HEK293T (cell line): ENCODE results near the gene EMP1.

Source experiments
- ARNT ChIP-seq: fragments of 450-650 bp; IDR thresholded peaks from 2 replicates; pipeline ENCODE4 v1.6.1; 2017; ENCODE audit warnings: mild to moderate bottlenecking
- FOXM1 ChIP-seq: fragments of 450-650 bp; IDR thresholded peaks from 2 replicates; pipeline ENCODE4 v1.6.1; 2017; ENCODE audit warnings: mild to moderate bottlenecking, borderline replicate concordance
- L3MBTL2 ChIP-seq: fragments of 450-650 bp; conservative IDR thresholded peaks from 2 replicates; pipeline ENCODE4 v1.6.1; 2016; ENCODE audit warnings: mild to moderate bottlenecking
- NFRKB ChIP-seq: fragments of 450-650 bp; IDR thresholded peaks from 2 replicates; pipeline ENCODE4 v1.6.1; 2016; ENCODE audit warnings: mild to moderate bottlenecking, moderate library complexity
- SUZ12 ChIP-seq: fragments of 450-650 bp; IDR thresholded peaks from 2 replicates; pipeline ENCODE4 v1.6.1; 2016; ENCODE audit warnings: mild to moderate bottlenecking

- no peak for TF ChIP-seq ARNT
- no peak for TF ChIP-seq L3MBTL2
- no peak for TF ChIP-seq NFRKB
- TF ChIP-seq FOXM1, result no peak
- no peak for TF ChIP-seq SUZ12
Measured at GRCh38 chr12:13194401-13195110, 2.0 kb upstream of the EMP1 start.
